Posterior vena cava (tissue), 2 donors: Measurements from ENCODE around the gene TCERG1L. TPM values are rescaled to one million over a fixed set of nuclear protein-coding genes. Genes with fewer than 3 reads are reported as not detected.

Experiments used
- DNase-seq: peaks from one replicate; pipeline ENCODE4 v3.0.0-alpha.2; 2020; ENCODE audit warnings: low spot score
- intact Hi-C, 2 donors: fragments of 100-400 bp; cut with DNase I; formaldehyde crosslinking; loops; one replicate each; pipeline versions ENCODE4 v1.14.1 to v1.14.2; 2022 to 2023
- total RNA-seq, 2 donors: library from RNA; stranded (reverse); fragmentation: NEBNext Ultra II Directional; extraction: Animal tissue kit (Norgen Biotek cat#: 25700); gene quantifications; one replicate each; pipeline ENCODE4 v1.2.1, GENCODE V29; 2021
- donor health status: DM: yes; HTN: yes; CAD: no.
- donor health status: DM: yes; HTN: yes; CAD: no.

Gene TCERG1L
- total RNA-seq, 2 donors from 2014 or later: not detected

DNA sequence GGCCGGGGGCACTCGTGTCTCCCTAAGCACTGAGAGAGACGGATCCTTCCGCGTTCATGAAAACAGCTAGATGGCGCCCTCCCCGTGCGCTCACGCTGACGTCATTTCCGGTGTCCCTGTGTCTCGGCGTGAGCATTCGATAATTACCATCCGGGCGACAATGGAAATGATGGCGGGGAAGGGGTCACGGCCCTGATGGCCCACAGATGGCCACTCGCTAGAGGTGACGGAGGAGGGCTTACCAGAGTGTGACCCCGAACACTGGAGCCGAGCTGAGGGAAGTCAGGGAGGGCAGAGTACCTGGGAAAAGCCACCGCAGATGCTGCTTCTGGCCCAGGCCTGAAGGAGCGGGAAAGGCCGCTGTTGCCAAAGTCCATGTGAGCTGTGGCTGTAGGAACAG, 222.9 kb downstream of the TCERG1L start:
- intact Hi-C loops: no loop called here
- DNase-seq: peak; percentile 63

DNA sequence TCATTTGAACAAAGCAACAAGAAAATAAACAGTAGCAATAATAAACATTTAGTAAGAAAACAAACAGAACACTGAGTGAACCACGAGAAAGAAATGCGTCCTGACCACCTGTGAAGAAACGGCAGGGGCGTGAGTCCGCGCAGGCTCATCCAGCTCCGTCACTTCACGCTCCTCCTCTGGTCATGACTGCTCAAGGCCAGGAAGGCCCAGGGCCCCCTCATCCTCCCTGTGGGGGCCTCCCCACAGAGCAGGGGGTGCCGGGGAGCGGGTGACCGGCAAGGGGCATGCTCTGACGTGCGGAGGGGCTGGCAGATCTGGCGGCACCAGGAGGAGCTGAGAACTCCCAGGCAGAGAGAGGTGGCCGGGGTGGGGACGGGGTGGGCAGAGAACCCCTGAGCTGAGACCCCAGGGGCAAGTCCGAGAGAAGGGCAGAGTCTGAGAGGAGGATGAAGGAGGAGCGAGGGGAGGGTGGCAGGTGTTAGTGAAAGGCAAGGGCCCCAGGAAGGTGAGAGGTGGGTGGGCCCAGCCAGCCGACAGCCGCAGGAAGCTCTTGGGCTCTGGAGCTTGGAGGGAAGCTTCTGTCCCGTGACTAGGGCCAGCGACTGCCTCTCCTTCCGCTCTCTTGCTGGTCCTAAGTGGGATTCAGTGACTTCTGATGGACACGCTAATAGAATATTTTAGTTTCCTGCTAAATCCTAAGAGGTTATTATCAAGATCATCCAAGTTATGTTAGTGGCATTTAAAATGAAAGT, 223.9 kb downstream of the TCERG1L start:
- DNase-seq: peak; percentile 70
- intact Hi-C loops: no loop called here

DNA sequence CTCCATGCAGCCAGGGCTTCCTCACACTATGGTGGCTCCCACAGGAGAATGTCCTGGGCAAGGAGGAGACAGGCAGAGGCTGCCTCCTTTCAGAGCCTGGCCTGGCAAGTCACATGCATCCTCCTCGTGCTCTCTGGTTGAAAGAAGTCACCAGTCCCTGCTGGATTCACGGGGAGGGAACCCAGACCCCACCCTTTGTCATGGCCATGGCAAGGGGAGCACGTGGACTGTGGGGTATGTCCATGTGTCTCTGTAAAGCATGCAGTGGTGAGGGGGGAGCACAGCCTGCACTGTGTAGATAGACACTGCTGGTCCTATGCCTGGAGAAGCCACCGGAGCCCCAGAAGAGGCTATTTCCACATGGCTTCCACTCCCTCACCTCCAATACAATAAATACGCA, 225.0 kb downstream of the TCERG1L start:
- intact Hi-C loops: no loop called here
- DNase-seq: peak; percentile 44

GRCh38 chr10:131086094-131086493, 225.4 kb downstream of the TCERG1L start:
- DNase-seq: peak; percentile 35
- intact Hi-C loops: no loop called here

DNA sequence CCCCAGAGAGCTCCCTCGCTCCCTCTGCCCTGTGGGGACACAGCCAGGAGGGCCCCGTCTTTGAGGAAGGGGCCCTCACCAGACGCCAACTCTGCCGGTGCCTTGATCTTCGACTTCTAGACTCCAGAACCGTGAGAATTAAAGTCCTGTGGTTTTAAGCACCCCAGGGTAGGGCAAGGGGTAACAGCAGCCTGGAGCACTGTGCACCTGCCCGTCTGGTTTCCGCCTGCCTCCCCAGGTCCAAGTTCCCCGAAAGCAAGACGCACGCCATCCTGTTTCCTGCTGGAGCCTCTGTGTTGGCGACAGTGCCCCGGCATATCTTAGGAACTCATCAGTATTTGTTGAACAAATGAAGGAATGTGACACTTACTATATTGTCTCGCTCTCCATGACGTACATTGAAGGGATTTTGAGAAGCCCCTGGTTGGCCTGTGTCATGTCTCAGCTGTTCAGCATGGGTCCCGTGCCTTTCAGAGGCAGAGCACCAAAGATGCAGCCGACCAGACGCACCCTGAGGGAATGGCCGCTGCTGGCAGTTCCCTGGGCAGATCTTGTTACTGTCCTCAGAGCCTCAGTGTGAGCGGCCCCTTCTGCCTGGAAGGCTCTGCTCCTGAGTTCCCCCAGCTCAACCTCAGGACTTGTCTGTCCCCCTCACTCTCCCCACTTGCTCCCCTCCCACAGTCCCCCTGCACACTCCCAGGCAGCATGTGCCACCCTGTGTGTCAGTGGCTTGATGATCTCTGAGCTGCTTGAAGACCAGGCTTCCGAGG, 226.2 kb downstream of the TCERG1L start:
- peak; percentile 64 for DNase-seq
- intact Hi-C loops: no loop called here

DNA sequence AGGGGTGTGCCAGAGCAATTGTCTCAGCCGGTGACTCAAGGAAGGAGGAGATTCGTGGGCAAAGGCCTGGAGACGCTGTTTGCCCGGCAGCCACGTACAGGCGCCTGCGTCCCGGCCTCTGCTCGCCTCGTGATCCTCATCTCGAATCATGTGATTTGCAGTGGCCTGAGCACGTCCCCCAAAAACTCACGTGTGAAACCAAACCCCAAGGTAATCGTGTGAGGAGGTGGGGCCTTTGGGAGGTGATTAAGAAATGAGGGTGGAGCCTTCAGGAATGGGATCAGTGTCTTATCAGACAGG, 226.8 kb downstream of the TCERG1L start:
- no peak for DNase-seq
- intact Hi-C loops: no loop called here

- intact Hi-C loops: no loop called here
- peak; percentile 64 for DNase-seq
These were observed 227.4 kb downstream of the TCERG1L start for GRCh38 chr10:131083915-131084790.

DNA sequence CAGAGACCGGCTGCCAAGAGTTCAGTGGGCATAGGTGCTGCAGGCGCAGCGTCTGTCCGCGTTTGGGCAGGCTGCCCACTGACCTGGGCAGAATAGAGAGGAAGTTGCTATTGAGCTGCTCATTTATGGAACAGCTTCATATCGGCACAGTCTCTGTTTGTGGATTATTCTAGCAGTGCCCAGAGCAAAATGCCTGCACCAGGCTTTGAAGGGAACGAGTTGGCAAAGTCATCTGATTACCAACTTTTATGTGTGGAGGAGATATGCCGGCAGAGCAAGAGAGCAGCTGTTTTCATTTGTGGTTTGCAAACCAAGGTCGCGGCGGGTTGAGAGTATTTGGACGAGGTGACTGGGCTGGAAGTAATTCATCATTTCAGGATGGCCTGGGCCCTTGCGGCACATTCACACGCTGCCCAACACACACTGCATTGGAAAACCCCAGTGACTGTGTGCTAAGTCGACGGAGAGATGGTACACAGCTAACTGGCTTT, 228.5 kb downstream of the TCERG1L start:
- peak; percentile 69 for DNase-seq
- intact Hi-C loops: no loop called here

GRCh38 chr10:131082201-131082850, 229.2 kb downstream of the TCERG1L start:
- intact Hi-C loops: no loop called here
- peak; percentile 69 for DNase-seq

DNA sequence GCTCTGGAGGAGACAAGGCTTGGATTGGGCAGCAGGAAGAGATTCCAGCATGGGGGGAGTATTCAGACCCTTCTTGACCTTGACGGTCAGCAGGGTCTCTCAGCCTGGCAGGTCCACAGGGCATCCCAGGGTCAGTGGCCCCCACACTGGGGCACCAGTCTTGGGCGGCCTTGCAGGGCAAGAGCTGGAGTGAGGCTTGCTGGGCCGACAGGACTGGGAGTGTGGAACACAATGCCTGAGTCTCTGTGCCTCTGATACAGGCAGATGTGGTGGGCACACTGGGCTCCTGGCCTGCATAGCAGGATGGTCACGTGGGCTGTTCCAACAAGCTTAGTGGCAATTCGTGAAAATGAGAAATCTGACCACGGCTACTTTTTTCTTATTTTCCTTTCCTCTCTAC, 229.7 kb downstream of the TCERG1L start:
- intact Hi-C loops: no loop called here
- no peak for DNase-seq

GRCh38 chr10:131081376-131081775, 230.1 kb downstream of the TCERG1L start:
- DNase-seq: peak; percentile 59
- intact Hi-C loops: no loop called here

GRCh38 chr10:131080571-131080970, 230.9 kb downstream of the TCERG1L start:
- no peak for DNase-seq
- intact Hi-C loops: no loop called here

DNA sequence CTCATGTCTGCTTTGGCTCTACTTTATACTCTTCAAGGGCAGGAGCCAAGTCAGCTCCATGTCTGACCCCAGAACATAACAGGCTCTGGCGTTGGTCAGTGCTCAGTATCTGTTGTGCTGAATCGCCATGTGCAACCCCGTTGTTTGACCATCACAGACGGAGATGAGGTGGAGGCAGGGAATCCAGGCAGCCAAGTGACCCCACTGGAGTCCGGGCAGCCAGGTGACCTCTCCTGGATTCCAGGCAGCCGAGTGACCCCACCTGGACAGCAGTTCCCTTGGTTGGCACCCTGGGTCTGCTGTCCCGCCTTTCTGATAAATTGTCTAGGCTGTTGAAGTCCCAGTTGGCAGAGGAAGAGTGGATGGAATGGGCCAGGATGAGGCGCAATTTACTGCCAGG, 232.2 kb downstream of the TCERG1L start:
- intact Hi-C loops: loop anchor here in 1 of 2 donors (1.0 kb wide), 1 partner anchor 55 kb away; no protein-coding TSS in a partner anchor

DNA sequence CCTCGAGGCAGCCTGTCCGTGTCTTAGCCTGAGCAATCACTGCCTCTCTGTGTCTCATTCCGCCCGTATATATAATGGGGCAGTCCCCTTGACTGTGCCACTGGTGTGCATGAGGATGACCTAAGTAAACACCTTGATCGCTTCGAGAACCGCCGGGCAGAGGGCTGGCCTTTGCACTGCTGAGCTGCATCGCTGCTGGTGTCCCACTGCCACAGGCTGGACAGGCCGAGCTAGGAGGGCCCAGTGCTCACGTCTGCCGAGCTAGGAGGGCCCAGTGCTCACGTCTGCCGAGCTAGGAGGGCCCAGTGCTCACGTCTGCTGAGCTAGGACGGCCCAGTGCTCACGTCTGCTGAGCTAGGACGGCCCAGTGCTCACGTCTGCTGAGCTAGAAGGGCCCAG, 232.6 kb downstream of the TCERG1L start:
- intact Hi-C loops: loop anchor here in 1 of 2 donors (1.0 kb wide), 1 partner anchor 55 kb away; no protein-coding TSS in a partner anchor
- peak; percentile 65 for DNase-seq

More for the DNA sequence above, 232.2 kb downstream of the TCERG1L start:
- DNase-seq: no peak

DNA sequence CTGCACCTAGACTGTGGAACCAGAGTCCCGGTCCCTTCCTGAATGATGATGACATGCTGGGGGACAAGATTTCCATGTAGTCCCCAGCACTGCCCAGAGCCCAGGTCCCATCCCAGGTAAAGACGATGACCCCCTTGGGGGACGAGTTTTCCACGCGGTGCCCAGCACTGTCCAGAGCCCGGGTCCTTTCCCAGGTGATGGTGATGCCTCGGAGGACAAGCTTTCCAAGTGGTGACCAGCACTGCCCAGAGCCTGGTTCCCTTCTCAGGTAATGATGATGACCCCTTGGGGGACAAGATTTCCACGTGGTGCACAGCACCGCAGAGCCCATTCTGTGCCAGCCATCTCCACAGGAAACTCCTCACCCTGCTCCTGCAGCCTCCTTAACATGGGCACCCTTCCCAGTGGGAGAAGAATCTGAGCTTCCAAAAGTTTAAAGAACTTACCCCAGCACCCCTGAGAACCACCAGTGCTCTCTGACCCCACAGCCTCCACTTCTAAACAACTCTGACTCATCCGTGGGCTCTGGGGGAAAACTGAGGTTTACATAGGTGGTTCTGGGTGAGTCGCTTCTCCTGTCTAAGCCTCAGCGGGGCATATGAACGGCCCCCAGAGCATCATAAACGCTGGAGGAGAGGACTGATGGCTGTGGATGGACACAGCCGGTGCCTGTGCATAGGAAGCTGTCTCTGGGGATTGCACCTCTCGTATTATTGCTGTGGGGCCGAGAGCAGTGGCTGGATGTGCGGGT, 233.2 kb downstream of the TCERG1L start:
- intact Hi-C loops: no loop called here
- DNase-seq: peak; percentile 63

DNA sequence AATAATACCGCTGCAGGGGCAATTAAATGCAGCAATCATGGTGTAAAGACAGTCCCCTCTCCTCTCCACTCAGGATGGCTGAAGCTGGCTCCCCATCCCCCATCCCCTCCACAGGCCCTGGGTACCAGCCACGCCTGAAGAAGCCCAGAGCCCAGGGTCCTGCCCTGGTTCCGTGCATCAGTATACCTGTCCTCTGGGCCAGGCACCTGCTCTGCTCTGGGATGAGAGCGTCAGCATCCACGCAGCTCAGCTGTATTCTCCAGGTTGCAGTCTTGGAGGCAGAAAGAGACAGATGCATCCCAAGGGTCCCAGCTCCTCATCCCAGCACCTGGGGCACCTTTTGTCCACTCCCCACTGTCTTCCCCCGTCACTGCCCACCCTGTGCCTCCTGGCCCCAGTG, 233.8 kb downstream of the TCERG1L start:
- DNase-seq: peak; percentile 19
- intact Hi-C loops: no loop called here

DNA sequence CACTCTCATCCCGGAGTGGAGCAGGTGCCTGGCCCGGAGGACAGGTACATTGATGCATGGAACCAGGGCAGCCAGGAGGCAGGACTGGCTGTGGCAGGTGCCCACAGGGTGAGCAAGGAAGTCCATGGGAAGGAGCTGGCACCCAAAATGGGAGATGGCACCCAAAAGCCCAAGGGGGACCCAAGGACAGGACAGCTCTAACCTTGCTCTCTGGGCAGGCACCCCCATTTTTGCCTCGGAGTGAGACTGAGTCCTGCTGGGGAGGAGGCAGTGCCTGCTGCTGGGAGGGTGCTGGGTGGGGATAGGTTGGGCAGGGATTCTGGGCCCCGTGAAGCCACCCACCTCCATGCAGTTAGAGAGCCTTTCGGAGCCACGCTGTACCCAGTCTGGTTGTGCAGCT, 234.5 kb downstream of the TCERG1L start:
- intact Hi-C loops: no loop called here
- DNase-seq: peak; percentile 58

DNA sequence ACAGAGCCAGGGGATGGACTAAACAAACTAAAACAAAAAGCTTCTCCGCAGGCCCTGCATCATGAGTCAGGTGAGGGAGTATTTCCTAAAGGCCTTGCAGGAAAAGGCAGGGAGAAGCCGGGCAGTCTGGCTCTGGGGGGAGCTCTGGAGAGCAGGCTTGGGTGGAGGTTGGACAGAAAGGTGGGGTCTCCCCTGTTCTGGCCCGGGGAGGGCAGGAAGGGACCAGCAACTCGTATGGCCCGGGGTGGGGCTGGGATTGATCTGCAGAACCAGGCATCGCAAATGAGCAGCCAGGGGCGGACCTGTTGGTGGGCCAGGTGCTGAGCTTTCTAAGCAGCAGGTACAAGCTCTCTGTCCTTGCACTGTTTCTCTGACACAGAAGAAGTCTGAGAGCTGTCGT, 235.2 kb downstream of the TCERG1L start:
- peak; percentile 64 for DNase-seq
- intact Hi-C loops: no loop called here
